ENCODE data around the gene PROM1.

The PROM1 gene

GRCh38 chr4:16110199-16110598 lies 26.4 kb upstream of the PROM1 start:
- in situ Hi-C loops (cut with MboI; ENCODE audit: low sequenced_read_pairs) = no loop called here

GRCh38 chr4:16109256-16109655 lies 25.4 kb upstream of the PROM1 start:
- in situ Hi-C loops (cut with MboI; ENCODE audit: low sequenced_read_pairs) = no loop called here

GRCh38 chr4:16106956-16107355 lies 23.1 kb upstream of the PROM1 start:
- in situ Hi-C loops (cut with MboI; ENCODE audit: low sequenced_read_pairs) = no loop called here

- in situ Hi-C loops (cut with MboI; ENCODE audit: low sequenced_read_pairs) = no loop called here
These were observed 20.7 kb upstream of the PROM1 start for GRCh38 chr4:16104520-16104919.

- in situ Hi-C loops (cut with MboI; ENCODE audit: low sequenced_read_pairs) = no loop called here
These were observed 18.5 kb upstream of the PROM1 start for GRCh38 chr4:16102356-16102755.

- in situ Hi-C loops (cut with MboI; ENCODE audit: low sequenced_read_pairs) = no loop called here
These were observed 17.0 kb upstream of the PROM1 start for GRCh38 chr4:16100833-16101232.

GRCh38 chr4:16092682-16093319 lies 9.0 kb upstream of the PROM1 start:
- in situ Hi-C loops (cut with MboI; ENCODE audit: low sequenced_read_pairs) = no loop called here

- in situ Hi-C loops (cut with MboI; ENCODE audit: low sequenced_read_pairs) = no loop called here
These were observed 6.4 kb upstream of the PROM1 start for GRCh38 chr4:16090096-16090705.

- in situ Hi-C loops (cut with MboI; ENCODE audit: low sequenced_read_pairs) = no loop called here
These were observed 5.3 kb upstream of the PROM1 start for GRCh38 chr4:16089156-16089555.

GRCh38 chr4:16088601-16089000 lies 4.8 kb upstream of the PROM1 start:
- in situ Hi-C loops (cut with MboI; ENCODE audit: low sequenced_read_pairs) = no loop called here

- in situ Hi-C loops (cut with MboI; ENCODE audit: low sequenced_read_pairs) = no loop called here
These were observed 2.0 kb upstream of the PROM1 start for GRCh38 chr4:16085822-16086221.

- in situ Hi-C loops (cut with MboI; ENCODE audit: low sequenced_read_pairs) = no loop called here
These were observed 1.2 kb downstream of the PROM1 start for GRCh38 chr4:16082426-16083240.

GRCh38 chr4:16082041-16082425 lies 1.8 kb downstream of the PROM1 start:
- in situ Hi-C loops (cut with MboI; ENCODE audit: low sequenced_read_pairs) = no loop called here

- in situ Hi-C loops (cut with MboI; ENCODE audit: low sequenced_read_pairs) = no loop called here
These were observed 4.8 kb downstream of the PROM1 start for GRCh38 chr4:16079046-16079445.

GRCh38 chr4:16078195-16078760 lies 5.5 kb downstream of the PROM1 start:
- in situ Hi-C loops (cut with MboI; ENCODE audit: low sequenced_read_pairs) = no loop called here

GRCh38 chr4:16077786-16078185 lies 6.0 kb downstream of the PROM1 start:
- in situ Hi-C loops (cut with MboI; ENCODE audit: low sequenced_read_pairs) = no loop called here

- in situ Hi-C loops (cut with MboI; ENCODE audit: low sequenced_read_pairs) = no loop called here
These were observed 7.7 kb downstream of the PROM1 start for GRCh38 chr4:16075975-16076757.

- in situ Hi-C loops (cut with MboI; ENCODE audit: low sequenced_read_pairs) = no loop called here
These were observed 8.8 kb downstream of the PROM1 start for GRCh38 chr4:16075061-16075460.

- in situ Hi-C loops (cut with MboI; ENCODE audit: low sequenced_read_pairs) = no loop called here
These were observed 11.7 kb downstream of the PROM1 start for GRCh38 chr4:16072168-16072567.

GRCh38 chr4:16070203-16070602 lies 13.6 kb downstream of the PROM1 start:
- in situ Hi-C loops (cut with MboI; ENCODE audit: low sequenced_read_pairs) = no loop called here

- in situ Hi-C loops (cut with MboI; ENCODE audit: low sequenced_read_pairs) = no loop called here
These were observed 16.3 kb downstream of the PROM1 start for GRCh38 chr4:16067515-16067914.
